ENCODE measurements around the gene ZNF467.

The ZNF467 gene

GRCh38 chr7:149817836-149818535 is 44.6 kb upstream of the ZNF467 start:
- Histone ChIP-seq H2BK15ac (ENCODE audit: low read length) (no peak overlapping the region), H2AFZ (ENCODE audit: low read length) (no peak overlapping the region), H3K9ac (ENCODE audit: low read depth, low read length, poor library complexity) (peak overlapping the region; percentile 21), H3K27me3 (ENCODE audit: control insufficient read depth in 3 of 3, insufficient read depth in 3 of 3, low read depth in 1 of 3, low read length in 3 of 3) (peaks cover 0 to 32% (median 0%) of the 10 kb centered on the region in 3 experiments), H3K36me3 (replicated peaks in 1 of 2; ENCODE audit: control insufficient read depth in 2 of 2, insufficient read depth in 2 of 2, low read length in 2 of 2) (no peaks in the 10 kb centered on the region), H3K79me1 (ENCODE audit: low read depth, low read length) (peaks cover 5% of the 10 kb centered on the region), H2BK120ac (ENCODE audit: low read depth, low read length) (no peak overlapping the region), H2BK5ac (ENCODE audit: low read length) (peak overlapping the region; percentile 66), H4K91ac (ENCODE audit: low read depth, low read length, poor library complexity) (no peak overlapping the region), H2AK5ac (ENCODE audit: low read depth, low read length) (peak overlapping the region; percentile 75), H3K14ac (ENCODE audit: low read length) (no peak overlapping the region), H3K4me1 (ENCODE audit: control insufficient read depth in 2 of 2, insufficient read depth in 1 of 2, low read depth in 1 of 2, low read length in 2 of 2) (peaks cover 0 to 11% of the 10 kb centered on the region in 2 donors), H3K4ac (ENCODE audit: low read length) (no peak overlapping the region), H3K4me3 (ENCODE audit: low read length in 2 of 2) (no peak overlapping the region), H3K23ac (ENCODE audit: low read depth, low read length, poor library complexity) (no peak overlapping the region), H2BK12ac (ENCODE audit: low read length) (no peak overlapping the region), H3K9me3 (replicated peaks in 1 of 2; ENCODE audit: control insufficient read depth in 2 of 2, insufficient read depth in 1 of 2, low read depth in 1 of 2, low read length in 2 of 2) (no peaks in the 10 kb centered on the region), H3K18ac (ENCODE audit: low read length) (peak overlapping the region; percentile 64), H3K4me2 (ENCODE audit: insufficient read depth, low read length, poor library complexity, severe bottlenecking) (no peak overlapping the region), H3K27ac (replicated peaks; ENCODE audit: low read length) (no peak overlapping the region), H4K8ac (ENCODE audit: low read depth, low read length) (peak overlapping the region; percentile 17)
- DNase-seq (ENCODE audit: low spot score): no peak
- WGBS, 2 donors (ENCODE audit: extremely low coverage in 2 of 2, insufficient read length in 2 of 2, insufficient replicate concordance in 1 of 2): no CpG with 5 or more reads among the region's 23 CpGs

- H3K9me3 ChIP-seq (replicated peaks in 1 of 2; ENCODE audit: control insufficient read depth in 2 of 2, insufficient read depth in 1 of 2, low read depth in 1 of 2, low read length in 2 of 2): no peaks in the 10 kb centered on the region
- no peak overlapping the region for H3K9ac ChIP-seq (ENCODE audit: low read depth, low read length, poor library complexity)
- H2AFZ ChIP-seq (ENCODE audit: low read length): no peak overlapping the region
- H3K4me3 ChIP-seq (ENCODE audit: low read length in 2 of 2): no peak overlapping the region
- H4K91ac ChIP-seq (ENCODE audit: low read depth, low read length, poor library complexity): no peak overlapping the region
- no peaks in the 10 kb centered on the region for H3K36me3 ChIP-seq (replicated peaks in 1 of 2; ENCODE audit: control insufficient read depth in 2 of 2, insufficient read depth in 2 of 2, low read length in 2 of 2)
- H3K18ac ChIP-seq (ENCODE audit: low read length): peak overlapping the region; percentile 3
- WGBS, 2 donors (ENCODE audit: extremely low coverage in 2 of 2, insufficient read length in 2 of 2, insufficient replicate concordance in 1 of 2): no CpG with 5 or more reads among the region's 8 CpGs
- no peak overlapping the region for H2BK15ac ChIP-seq (ENCODE audit: low read length)
- no peak overlapping the region for H4K8ac ChIP-seq (ENCODE audit: low read depth, low read length)
- H3K4ac ChIP-seq (ENCODE audit: low read length): peak overlapping the region; percentile 23
- H2BK120ac ChIP-seq (ENCODE audit: low read depth, low read length): no peak overlapping the region
- H2AK5ac ChIP-seq (ENCODE audit: low read depth, low read length): peak overlapping the region; percentile 93
- H2BK12ac ChIP-seq (ENCODE audit: low read length): peak overlapping the region; percentile 46
- peak overlapping the region; percentile 66 for H2BK5ac ChIP-seq (ENCODE audit: low read length)
- no peak overlapping the region for H3K4me2 ChIP-seq (ENCODE audit: insufficient read depth, low read length, poor library complexity, severe bottlenecking)
- no peak for DNase-seq (ENCODE audit: low spot score)
- no peak overlapping the region for H3K14ac ChIP-seq (ENCODE audit: low read length)
- peaks cover 0 to 32% (median 0%) of the 10 kb centered on the region in 3 experiments for H3K27me3 ChIP-seq (ENCODE audit: control insufficient read depth in 3 of 3, insufficient read depth in 3 of 3, low read depth in 1 of 3, low read length in 3 of 3)
- H3K27ac ChIP-seq (replicated peaks; ENCODE audit: low read length): no peak overlapping the region
- no peak overlapping the region for H3K23ac ChIP-seq (ENCODE audit: low read depth, low read length, poor library complexity)
- peaks cover 0 to 11% of the 10 kb centered on the region in 2 donors for H3K4me1 ChIP-seq (ENCODE audit: control insufficient read depth in 2 of 2, insufficient read depth in 1 of 2, low read depth in 1 of 2, low read length in 2 of 2)
- peaks cover 3% of the 10 kb centered on the region for H3K79me1 ChIP-seq (ENCODE audit: low read depth, low read length)
Observed at GRCh38 chr7:149817301-149817771, 43.9 kb upstream of the ZNF467 start.

GRCh38 chr7:149816794-149817193 is 43.4 kb upstream of the ZNF467 start:
- no peak overlapping the region for H3K14ac ChIP-seq (ENCODE audit: low read length)
- no peak overlapping the region for H2BK5ac ChIP-seq (ENCODE audit: low read length)
- H3K23ac ChIP-seq (ENCODE audit: low read depth, low read length, poor library complexity): no peak overlapping the region
- peaks cover 0 to 11% of the 10 kb centered on the region in 2 donors for H3K4me1 ChIP-seq (ENCODE audit: control insufficient read depth in 2 of 2, insufficient read depth in 1 of 2, low read depth in 1 of 2, low read length in 2 of 2)
- no peak overlapping the region for H4K8ac ChIP-seq (ENCODE audit: low read depth, low read length)
- no peak for DNase-seq (ENCODE audit: low spot score)
- no CpG with 5 or more reads among the region's 4 CpGs for WGBS, 2 donors (ENCODE audit: extremely low coverage in 2 of 2, insufficient read length in 2 of 2, insufficient replicate concordance in 1 of 2)
- H3K27me3 ChIP-seq (ENCODE audit: control insufficient read depth in 3 of 3, insufficient read depth in 3 of 3, low read depth in 1 of 3, low read length in 3 of 3): peaks cover 0 to 29% (median 0%) of the 10 kb centered on the region in 3 experiments
- no peak overlapping the region for H2AFZ ChIP-seq (ENCODE audit: low read length)
- no peak overlapping the region for H3K4me2 ChIP-seq (ENCODE audit: insufficient read depth, low read length, poor library complexity, severe bottlenecking)
- no peak overlapping the region for H3K4me3 ChIP-seq (ENCODE audit: low read length in 2 of 2)
- H3K18ac ChIP-seq (ENCODE audit: low read length): no peak overlapping the region
- peaks cover 3% of the 10 kb centered on the region for H3K79me1 ChIP-seq (ENCODE audit: low read depth, low read length)
- H2BK12ac ChIP-seq (ENCODE audit: low read length): peak overlapping the region; percentile 46
- no peak overlapping the region for H3K9ac ChIP-seq (ENCODE audit: low read depth, low read length, poor library complexity)
- H3K27ac ChIP-seq (replicated peaks; ENCODE audit: low read length): no peak overlapping the region
- no peak overlapping the region for H4K91ac ChIP-seq (ENCODE audit: low read depth, low read length, poor library complexity)
- no peaks in the 10 kb centered on the region for H3K9me3 ChIP-seq (replicated peaks in 1 of 2; ENCODE audit: control insufficient read depth in 2 of 2, insufficient read depth in 1 of 2, low read depth in 1 of 2, low read length in 2 of 2)
- H2BK15ac ChIP-seq (ENCODE audit: low read length): no peak overlapping the region
- no peaks in the 10 kb centered on the region for H3K36me3 ChIP-seq (replicated peaks in 1 of 2; ENCODE audit: control insufficient read depth in 2 of 2, insufficient read depth in 2 of 2, low read length in 2 of 2)
- H2BK120ac ChIP-seq (ENCODE audit: low read depth, low read length): no peak overlapping the region
- peak overlapping the region; percentile 93 for H2AK5ac ChIP-seq (ENCODE audit: low read depth, low read length)
- no peak overlapping the region for H3K4ac ChIP-seq (ENCODE audit: low read length)

- Histone ChIP-seq H3K36me3 (replicated peaks in 1 of 2; ENCODE audit: control insufficient read depth in 2 of 2, insufficient read depth in 2 of 2, low read length in 2 of 2) (no peaks in the 10 kb centered on the region), H3K4me1 (ENCODE audit: control insufficient read depth in 2 of 2, insufficient read depth in 1 of 2, low read depth in 1 of 2, low read length in 2 of 2) (peaks cover 0 to 11% of the 10 kb centered on the region in 2 donors), H3K79me1 (ENCODE audit: low read depth, low read length) (peaks cover 3% of the 10 kb centered on the region), H3K18ac (ENCODE audit: low read length) (peak overlapping the region; percentile 90), H3K23ac (ENCODE audit: low read depth, low read length, poor library complexity) (peak overlapping the region; percentile 80), H2AK5ac (ENCODE audit: low read depth, low read length) (peak overlapping the region; percentile 93), H3K4ac (ENCODE audit: low read length) (peak overlapping the region; percentile 23), H3K14ac (ENCODE audit: low read length) (peak overlapping the region; percentile 71), H2AFZ (ENCODE audit: low read length) (no peak overlapping the region), H2BK15ac (ENCODE audit: low read length) (no peak overlapping the region), H4K8ac (ENCODE audit: low read depth, low read length) (peak overlapping the region; percentile 96), H2BK5ac (ENCODE audit: low read length) (no peak overlapping the region), H3K27ac (replicated peaks; ENCODE audit: low read length) (no peak overlapping the region), H4K91ac (ENCODE audit: low read depth, low read length, poor library complexity) (no peak overlapping the region), H3K27me3 (ENCODE audit: control insufficient read depth in 3 of 3, insufficient read depth in 3 of 3, low read depth in 1 of 3, low read length in 3 of 3) (peaks cover 0 to 26% (median 0%) of the 10 kb centered on the region in 3 experiments), H2BK120ac (ENCODE audit: low read depth, low read length) (no peak overlapping the region), H3K9me3 (replicated peaks in 1 of 2; ENCODE audit: control insufficient read depth in 2 of 2, insufficient read depth in 1 of 2, low read depth in 1 of 2, low read length in 2 of 2) (no peaks in the 10 kb centered on the region), H3K4me2 (ENCODE audit: insufficient read depth, low read length, poor library complexity, severe bottlenecking) (no peak overlapping the region), H3K4me3 (ENCODE audit: low read length in 2 of 2) (no peak overlapping the region), H3K9ac (ENCODE audit: low read depth, low read length, poor library complexity) (no peak overlapping the region), H2BK12ac (ENCODE audit: low read length) (peak overlapping the region; percentile 84)
- no CpG with 5 or more reads among the region's 21 CpGs for WGBS, 2 donors (ENCODE audit: extremely low coverage in 2 of 2, insufficient read length in 2 of 2, insufficient replicate concordance in 1 of 2)
- DNase-seq (ENCODE audit: low spot score): no peak
Observed at GRCh38 chr7:149816267-149816751, 42.9 kb upstream of the ZNF467 start.
